Measurements from ENCODE around the gene SYNDIG1L.

GRCh38 chr14:74391479-74391878 is 34.5 kb downstream of the SYNDIG1L start:
- TF ChIP-seq POLR2AphosphoS5 (IDR thresholded peaks at IDR 0.05) (no peak), POLR2A (IDR thresholded peaks at IDR 0.05) (no peak), CTCF (IDR thresholded peaks at IDR 0.05) (no peak)

Data from prostate gland (tissue), 2 donors.